ENCODE results near the gene FRY.

The FRY gene

GRCh38 chr13:32267836-32268439 lies 236.4 kb downstream of the FRY start:
- DNase-seq = no peak

- DNase-seq = no peak
Observed at GRCh38 chr13:32272021-32272683, 240.6 kb downstream of the FRY start.

- DNase-seq = no peak
Observed at GRCh38 chr13:32277839-32278238, 246.3 kb downstream of the FRY start.

- no peak for DNase-seq
Observed at GRCh38 chr13:32278426-32278825, 246.9 kb downstream of the FRY start.

- no peak for DNase-seq
Observed at GRCh38 chr13:32281096-32281495, 249.5 kb downstream of the FRY start.

GRCh38 chr13:32282096-32282711 lies 250.6 kb downstream of the FRY start:
- DNase-seq = no peak

- DNase-seq = no peak
Observed at GRCh38 chr13:32284927-32285632, 253.5 kb downstream of the FRY start.

GRCh38 chr13:32285633-32285965 lies 254.0 kb downstream of the FRY start:
- no peak for DNase-seq

- DNase-seq = no peak
Observed at GRCh38 chr13:32297206-32297605, 265.6 kb downstream of the FRY start.

GRCh38 chr13:32298695-32299094 lies 267.1 kb downstream of the FRY start:
- DNase-seq = no peak

- DNase-seq = no peak
Observed at GRCh38 chr13:32299893-32300292, 268.3 kb downstream of the FRY start.

- no peak for DNase-seq
Observed at GRCh38 chr13:32300406-32300805, 268.8 kb downstream of the FRY start.

- no peak for DNase-seq
Observed at GRCh38 chr13:32300920-32301319, 269.3 kb downstream of the FRY start.

- DNase-seq = no peak
Observed at GRCh38 chr13:32302461-32302860, 270.9 kb downstream of the FRY start.

- DNase-seq = no peak
Observed at GRCh38 chr13:32305646-32306045, 274.1 kb downstream of the FRY start.

GRCh38 chr13:32309312-32310133 lies 277.9 kb downstream of the FRY start:
- DNase-seq = no peak

GRCh38 chr13:32310134-32310706 lies 278.6 kb downstream of the FRY start:
- DNase-seq = no peak

- DNase-seq = no peak
Observed at GRCh38 chr13:32311188-32311897, 279.8 kb downstream of the FRY start.

- no peak for DNase-seq
Observed at GRCh38 chr13:32314271-32315237, 283.0 kb downstream of the FRY start.

- peak; percentile 75 for DNase-seq
Observed at GRCh38 chr13:32315238-32316027, 283.9 kb downstream of the FRY start, which contains the start of the genes BRCA2 and ZAR1L. TSS of gene BRCA2 (plus strand) at chr13:32315508. CDS start at chr13:32316461, 953 bp downstream. TSS of gene ZAR1L (minus strand) at chr13:32315363. CDS start at chr13:32311925, 3,438 bp downstream.

Data from cortex of kidney (tissue), 1 donor.